Measurements from ENCODE around the gene PHIP.
"Not testable (repeated sequence)": the region's sequence is repeated elsewhere in the genome, so short reads cannot be mapped to it uniquely, and the experiment has no call there.

PHIP gene

DNA sequence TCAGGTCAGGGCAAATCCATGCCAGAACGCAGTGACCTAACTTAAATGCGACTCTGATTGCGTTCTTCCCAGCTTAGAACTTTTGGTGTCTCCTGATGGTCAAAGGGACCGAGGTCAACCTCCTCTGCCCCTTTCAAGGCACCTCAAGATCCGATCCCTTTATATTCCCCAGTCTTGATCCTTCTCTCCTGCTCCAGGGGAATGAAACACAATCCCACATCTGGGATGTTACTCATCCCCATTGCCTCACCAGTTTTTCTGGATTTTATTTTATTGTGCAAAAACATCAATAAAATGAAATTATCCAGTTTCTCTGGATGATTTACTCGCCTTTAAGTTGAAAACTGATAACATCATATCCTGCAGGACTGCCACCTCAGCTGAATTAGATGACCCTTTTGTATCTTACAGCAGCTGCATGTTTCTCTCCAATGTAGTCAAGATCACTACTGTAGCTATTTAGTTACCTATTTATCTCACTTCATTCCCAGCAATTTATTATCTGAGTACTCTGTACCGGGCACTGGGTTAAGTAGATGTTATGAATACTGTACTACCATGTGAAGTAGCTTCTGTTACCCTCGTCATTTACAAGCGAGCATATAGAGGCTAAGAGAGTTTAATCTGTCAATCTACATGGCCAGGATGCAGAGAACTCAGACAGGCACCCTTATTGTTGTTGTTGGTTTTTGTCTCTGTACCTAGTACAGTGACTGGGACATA, 166.7 kb downstream of the PHIP start:
- DNase-seq = no peak

DNA sequence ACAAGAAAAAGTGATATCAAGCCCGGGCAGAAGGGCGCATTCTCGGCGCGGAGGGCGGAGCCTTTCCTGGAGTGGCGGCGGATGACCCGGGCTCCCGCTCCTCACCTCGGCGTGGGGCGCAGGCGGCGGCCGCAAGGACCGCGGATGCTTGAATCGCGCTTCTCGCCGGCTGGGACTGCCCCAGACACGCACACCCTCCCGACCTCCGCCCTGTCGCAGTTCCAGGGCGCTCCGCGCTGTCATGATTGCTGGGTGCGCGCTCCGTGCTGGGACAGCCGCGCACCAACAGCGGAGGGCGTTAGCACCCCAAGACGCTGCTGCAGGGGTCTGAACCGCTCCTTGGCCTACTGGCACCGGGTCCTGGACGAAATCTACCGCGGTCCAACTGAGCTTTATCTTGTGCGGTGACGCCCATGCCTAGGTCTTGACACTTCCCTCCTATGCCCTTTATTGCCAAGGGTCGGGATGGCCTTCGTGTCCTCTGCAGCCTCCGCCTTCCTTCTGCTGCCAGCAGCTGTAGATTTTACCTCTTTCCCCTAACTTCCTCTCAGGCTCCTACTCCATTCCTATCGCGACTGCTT, 167.4 kb downstream of the PHIP start:
- no peak for DNase-seq

GRCh38 chr6:78910010-78910409, 168.0 kb downstream of the PHIP start:
- no peak for DNase-seq

DNA sequence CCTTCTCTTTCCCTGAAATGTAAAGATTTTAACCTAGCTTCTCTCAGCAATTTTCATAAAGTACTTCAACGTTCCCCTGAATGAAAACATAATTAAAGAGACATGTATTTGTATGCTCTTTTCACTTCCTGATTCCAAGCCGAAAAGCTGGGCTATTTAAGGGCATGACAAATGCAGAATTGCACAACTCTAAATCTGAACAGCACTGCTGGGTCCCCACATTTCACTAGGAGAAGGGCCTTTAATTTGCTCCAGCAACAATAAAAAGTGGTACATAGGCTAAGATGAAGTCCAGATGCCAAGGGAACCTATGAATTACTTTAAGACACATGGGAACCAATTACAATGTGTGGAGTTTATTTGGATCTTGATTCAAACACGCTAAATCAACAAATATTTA, 168.7 kb downstream of the PHIP start:
- no peak for DNase-seq

DNA sequence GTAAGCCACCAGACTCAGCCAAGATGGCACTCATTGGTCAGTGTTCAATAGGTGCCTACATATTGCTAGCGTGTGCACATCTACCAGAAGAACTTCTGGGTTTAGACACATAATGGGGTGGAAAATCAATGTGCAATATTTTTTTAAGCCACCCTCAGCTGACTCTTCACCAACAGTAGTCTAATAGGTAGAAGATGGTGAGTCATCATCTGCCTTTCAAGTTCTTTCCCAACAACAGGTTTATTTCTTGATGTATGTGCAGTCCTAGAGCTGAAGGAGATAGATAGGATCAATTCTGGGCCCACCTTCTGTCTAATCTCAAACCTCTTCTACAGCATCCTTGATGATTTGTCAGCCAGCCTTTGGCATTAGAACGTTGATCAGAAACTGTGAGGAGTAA, 169.4 kb downstream of the PHIP start:
- no peak for DNase-seq

GRCh38 chr6:78896227-78896626, 181.8 kb downstream of the PHIP start:
- DNase-seq = no peak

GRCh38 chr6:78889901-78890300, 188.2 kb downstream of the PHIP start:
- DNase-seq = not testable (repeated sequence)

All from NCI-H526 (cell line).